GM12878 (cell line): ENCODE measurements around the gene TMEM89. TPM values are rescaled to one million over a fixed set of nuclear protein-coding genes. Genes with fewer than 3 reads are reported as not detected.

ENCODE experiments used
- ATAC-seq: fragments of 200-7000 bp; cut with Tn5 transposase; 3 replicates; pipeline ENCODE4 v1.9.1; 2020; ENCODE audit warnings: mild to moderate bottlenecking, moderate library complexity
- BruUV-seq: library from RNA; stranded (reverse); fragments of 400-500 nt; replicated peaks from 2 replicates; lab custom pipeline; 2021; lab: Mats Ljungman, UMichigan
- CTCF ChIA-PET: fragments of 300-600 bp; sonication (Branson Sonifier 250); formaldehyde crosslinking; extraction: SDS; loops from one replicate; lab custom pipeline; 2021; ENCODE audit warnings: inconsistent platforms; lab: Yijun Ruan, JAX
- POLR2A ChIA-PET: fragments of 350-600 bp; formaldehyde crosslinking; extraction: SDS; loops from one replicate; lab custom pipeline; 2021; ENCODE audit warnings: inconsistent platforms; lab: Charles Lee
- RAD21 ChIA-PET: fragments of 300-600 bp; sonication (Branson Sonifier 250); formaldehyde crosslinking; loops from one replicate; lab custom pipeline; 2023; ENCODE audit warnings: antibody characterized with exemption; ENCODE audit not compliant: unreplicated experiment; lab: Charles Lee
- SMC1A ChIA-PET: fragments of 300-600 bp; sonication (Branson Sonifier 250); formaldehyde crosslinking; loops from one replicate; lab custom pipeline; 2023; ENCODE audit not compliant: unreplicated experiment, uncharacterized antibody; lab: Charles Lee
- DNase-seq: peaks from one replicate; pipeline ENCODE4 v3.0.0-alpha.2; 2011; ENCODE audit warnings: low read depth, low spot score
- FAIRE-seq: peaks from 3 replicates; lab custom pipeline; 2011; peaks lifted over from hg19 to GRCh38; lab: Jason Lieb, UNC
- H2AFZ ChIP-seq: 2 replicates; pipeline ENCODE4 v1.6.0; 2011; ENCODE audit warnings: low read depth, low read length, control low read depth; ENCODE audit not compliant: control insufficient read depth
- H3K27ac ChIP-seq: 2 replicates; pipeline ENCODE4 v1.5.1; 2011; ENCODE audit warnings: control low read depth; ENCODE audit not compliant: control insufficient read depth, insufficient read depth
- H3K27me3 ChIP-seq, 2 experiments: replicated peaks in 1 of 2; 2 replicates each; pipeline versions ENCODE4 v1.6.0 to v1.6.1; 2011; ENCODE audit warnings: low read length in 1 of 2; ENCODE audit not compliant: control insufficient read depth in 2 of 2, insufficient read depth in 2 of 2
- H3K36me3 ChIP-seq, 2 experiments: 2 replicates each; pipeline ENCODE4 v1.5.1; 2011; ENCODE audit warnings: low read length in 1 of 2; ENCODE audit not compliant: control insufficient read depth in 2 of 2, insufficient read depth in 2 of 2
- H3K4me1 ChIP-seq: 2 replicates; pipeline ENCODE4 v1.6.1; 2011; ENCODE audit warnings: mild to moderate bottlenecking, low read length, moderate library complexity, mixed read lengths; ENCODE audit not compliant: control insufficient read depth, insufficient read depth
- H3K4me2 ChIP-seq: 2 replicates; pipeline ENCODE4 v1.6.0; 2011; ENCODE audit warnings: control low read depth; ENCODE audit not compliant: control insufficient read depth, insufficient read depth
- H3K4me3 ChIP-seq: fragments of 200-600 bp; sonication (generic); 2 replicates; pipeline ENCODE4 v1.5.1; 2016
- H3K79me2 ChIP-seq: 2 replicates; pipeline ENCODE4 v1.6.0; 2011; ENCODE audit warnings: low read length; ENCODE audit not compliant: control insufficient read depth, insufficient read depth
- H3K9ac ChIP-seq: 2 replicates; pipeline ENCODE4 v1.8.0; 2011; ENCODE audit warnings: low read length, control low read depth, mixed read lengths; ENCODE audit not compliant: control insufficient read depth, insufficient read depth
- H3K9me3 ChIP-seq: replicated peaks from 3 replicates; pipeline ENCODE4 v1.5.1; 2011; ENCODE audit warnings: mild to moderate bottlenecking, low read length; ENCODE audit not compliant: control insufficient read depth, insufficient read depth
- H4K20me1 ChIP-seq: 2 replicates; pipeline ENCODE4 v1.6.0; 2011; ENCODE audit not compliant: control insufficient read depth, insufficient read depth
- ATF7 ChIP-seq: fragments of 450-650 bp; IDR thresholded peaks from 2 replicates; pipeline ENCODE4 v1.6.1; 2016; ENCODE audit warnings: low read depth, mild to moderate bottlenecking
- CHD2 ChIP-seq: IDR thresholded peaks from 2 replicates; pipeline ENCODE4 v1.6.1; 2011; ENCODE audit warnings: low read depth, low read length, improper control_type of control experiment, borderline replicate concordance
- DPF2 ChIP-seq: fragments of 450-650 bp; IDR thresholded peaks from 2 replicates; pipeline ENCODE4 v1.6.1; 2017; ENCODE audit warnings: mild to moderate bottlenecking
- E4F1 ChIP-seq: fragments of 450-650 bp; IDR thresholded peaks from 2 replicates; pipeline ENCODE4 v1.6.1; 2018; ENCODE audit warnings: borderline replicate concordance, mild to moderate bottlenecking; ENCODE audit not compliant: partially characterized antibody
- EGR1 ChIP-seq, 2 experiments: IDR thresholded peaks; 1 replicate in 1 of 2; 2 replicates in 1 of 2; pipeline ENCODE4 v1.6.1; 2011 to 2012; ENCODE audit warnings: low read depth in 2 of 2, low read length in 2 of 2, borderline replicate concordance in 1 of 2, mild to moderate bottlenecking in 1 of 2, moderate library complexity in 1 of 2
- IRF3 ChIP-seq: fragments of 450-650 bp; IDR thresholded peaks from 2 replicates; pipeline ENCODE4 v1.6.1; 2014; ENCODE audit warnings: mild to moderate bottlenecking
- KDM1A ChIP-seq: fragments of 200-600 bp; sonication (generic); IDR thresholded peaks from 2 replicates; pipeline ENCODE4 v1.6.1; 2016; ENCODE audit warnings: borderline replicate concordance
- NFYA ChIP-seq: IDR thresholded peaks from 2 replicates; pipeline ENCODE4 v1.6.1; 2011; ENCODE audit warnings: low read depth, mild to moderate bottlenecking, low read length, improper control_type of control experiment, borderline replicate concordance
- RELA ChIP-seq: fragments of 450-650 bp; IDR thresholded peaks from 2 replicates; pipeline ENCODE4 v1.8.0; 2014; ENCODE audit warnings: borderline replicate concordance; ENCODE audit not compliant: partially characterized antibody
- STAT1 ChIP-seq: fragments of 450-650 bp; conservative IDR thresholded peaks from 2 replicates; pipeline ENCODE4 v1.6.1; 2014; ENCODE audit warnings: antibody characterized with exemption, mild to moderate bottlenecking
- STAT3 ChIP-seq: IDR thresholded peaks from 2 replicates; pipeline ENCODE4 v1.6.1; 2011; ENCODE audit warnings: low read depth, low read length, improper control_type of control experiment
- ZBTB11 ChIP-seq: fragments of 450-650 bp; formaldehyde crosslinking; IDR thresholded peaks from 2 replicates; pipeline ENCODE4 v1.5.0; 2022; ENCODE audit warnings: mild to moderate bottlenecking, missing genetic modification characterization
- ZNF24 ChIP-seq: fragments of 450-650 bp; IDR thresholded peaks from 2 replicates; pipeline ENCODE4 v1.6.1; 2017; ENCODE audit warnings: antibody characterized with exemption, mild to moderate bottlenecking
- ZNF592 ChIP-seq: fragments of 450-650 bp; IDR thresholded peaks from 2 replicates; pipeline ENCODE4 v1.6.1; 2017; ENCODE audit warnings: mild to moderate bottlenecking, moderate library complexity
- ZNF622 ChIP-seq: fragments of 450-650 bp; IDR thresholded peaks from 2 replicates; pipeline ENCODE4 v1.6.1; 2017; ENCODE audit warnings: mild to moderate bottlenecking, inconsistent platforms
- WGBS: methylation state at CpG from one replicate; pipeline ENCODE4 v1.1.6; 2016; ENCODE audit warnings: low lambda C conversion rate; ENCODE audit not compliant: insufficient replicate concordance, insufficient coverage; ENCODE audit errors: missing lambda C conversion rate; 5-methylcytosine and 5-hydroxymethylcytosine counted together
- in situ Hi-C: fragments of 300-500 bp; cut with MboI; formaldehyde crosslinking; loops from 9 replicates; pipeline ENCODE4 v1.14.3; 2018; ENCODE audit warnings: mixed read lengths
- intact Hi-C: fragments of 100-400 bp; cut with micrococcal nuclease; formaldehyde crosslinking; loops from one replicate; pipeline ENCODE4 v1.14.2; 2022; ENCODE audit not compliant: unreplicated experiment
- polyA plus RNA-seq, 11 experiments: library from polyadenylated mRNA; depleted of rRNA in 4 of 11; unstranded in 6 of 11; stranded (reverse) in 5 of 11; fragments of >200 nt; fragmentation: Nextera tagmentation in 4 of 11; fragmentation: Illumina TruSeq in 1 of 11; extraction: Ambion mirVana in 4 of 11; extraction: Trizol in 1 of 11; gene quantifications; 1 replicate in 1 of 11; 2 replicates in 10 of 11; pipeline versions ENCODE4 v1.2.1 to v1.2.3, GENCODE V29; 2011 to 2016; ENCODE audit warnings: inconsistent platforms in 2 of 11, missing spikeins in 2 of 11, low read depth in 1 of 11
- total RNA-seq, 4 experiments: library from RNA; depleted of rRNA in 3 of 4; stranded (reverse); fragments of >200 nt in 3 of 4; fragmentation: Illumina TruSeq in 1 of 4; extraction: Trizol in 1 of 4; gene quantifications; 2 replicates each; pipeline versions ENCODE4 v1.2.1 to v1.2.3, GENCODE V29; 2013 to 2021

TMEM89 gene
- total and polyA plus RNA-seq, 10 of the 15 experiments (the other 5 are each of a cell fraction or from before 2014, with no cell fraction given), result not detected

GRCh38 chr3:48584836-48585235, 36.7 kb downstream of the TMEM89 start:
- DNase-seq, result no peak
- no peak overlapping the region for H3K4me2 ChIP-seq
- no TSS peak for BruUV-seq
- SMC1A ChIA-PET, result no interaction called here
- H3K79me2 ChIP-seq, result no peaks in the 10 kb centered on the region
- CTCF ChIA-PET, result no interaction called here
- H3K9ac ChIP-seq, result no peak overlapping the region
- H3K27me3 ChIP-seq, result no peaks in the 10 kb centered on the region; a peak in 1 of 4 replicates
- no peak overlapping the region for H2AFZ ChIP-seq
- no peaks in the 10 kb centered on the region for H3K9me3 ChIP-seq
- FAIRE-seq, result no peak
- no peaks in the 10 kb centered on the region for H3K4me1 ChIP-seq
- no peaks in the 10 kb centered on the region for H4K20me1 ChIP-seq
- no peaks in the 10 kb centered on the region for H3K36me3 ChIP-seq
- H3K27ac ChIP-seq, result no peak overlapping the region
- in situ Hi-C loops (no loop called here), intact Hi-C loops (no loop called here)
- no peak overlapping the region for H3K4me3 ChIP-seq
- 52% methylated on average over 9 of the region's 9 CpGs for WGBS
- no peak for ATAC-seq
- RAD21 ChIA-PET, result no interaction called here
- POLR2A ChIA-PET, result no interaction called here
- TF ChIP-seq KDM1A (no peak), NFYA (no peak), ZNF622 (no peak), ZNF592 (no peak), ATF7 (no peak), RELA (no peak), STAT3 (no peak), STAT1 (no peak), EGR1 (IDR thresholded peaks at IDR 0.05; ENCODE audit: borderline replicate concordance in 1 of 2, low read depth in 2 of 2, low read length in 2 of 2) (no peak), ZBTB11 (CRISPR knock-in tag) (no peak), ZNF24 (no peak), E4F1 (no peak), IRF3 (no peak), DPF2 (no peak), CHD2 (no peak)
